NT2/D1 (cell line): ENCODE measurements around the gene MAK.

Source experiments
- YY1 ChIP-seq: IDR thresholded peaks from 2 replicates; pipeline ENCODE4 v1.6.1; 2011; ENCODE audit not compliant: insufficient read length, insufficient read depth
- ZNF274 ChIP-seq: IDR thresholded peaks from 2 replicates; pipeline ENCODE4 v1.6.1; 2011; ENCODE audit warnings: mild to moderate bottlenecking, low read depth, low read length

DNA sequence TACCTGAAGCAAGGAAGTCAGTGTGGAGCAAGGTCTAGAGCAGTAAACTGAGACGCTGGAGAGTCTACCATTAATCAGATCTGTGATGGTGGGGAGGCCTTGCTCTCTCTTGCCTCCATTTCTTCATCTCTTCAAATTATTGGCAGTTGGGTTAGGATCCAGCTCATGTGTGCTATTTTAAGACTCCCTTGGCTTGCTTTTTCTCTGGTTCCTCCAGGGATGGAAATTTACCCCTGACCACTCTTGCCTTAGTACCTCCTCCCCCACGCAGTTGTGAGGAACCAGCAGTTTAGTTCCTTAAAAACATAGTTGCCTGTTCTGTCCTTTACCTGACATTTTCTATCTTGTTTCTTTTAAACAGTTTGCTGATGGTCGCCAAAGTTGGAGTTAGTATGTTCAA is 108.1 kb downstream of the MAK start:
- no peak for TF ChIP-seq ZNF274
- no peak for TF ChIP-seq YY1
